OCI-LY3 (cell line): ENCODE data around the gene ARCN1.

ENCODE experiments used
- EZH2phosphoT487 ChIP-seq: fragments of 200-600 bp; shearing (Covaris generic); IDR thresholded peaks from 2 replicates; pipeline ENCODE4 v1.6.1; 2018; ENCODE audit warnings: antibody characterized with exemption, mixed run types, low read depth
- TF ChIP-seq, protein P1 (sequence below): fragments of 200-600, 300-600 bp; sonication (generic); IDR thresholded peaks from 2 replicates; pipeline ENCODE4 v1.5.1; 2014; ENCODE audit warnings: antibody characterized with exemption, low read length, low read depth

DNA sequence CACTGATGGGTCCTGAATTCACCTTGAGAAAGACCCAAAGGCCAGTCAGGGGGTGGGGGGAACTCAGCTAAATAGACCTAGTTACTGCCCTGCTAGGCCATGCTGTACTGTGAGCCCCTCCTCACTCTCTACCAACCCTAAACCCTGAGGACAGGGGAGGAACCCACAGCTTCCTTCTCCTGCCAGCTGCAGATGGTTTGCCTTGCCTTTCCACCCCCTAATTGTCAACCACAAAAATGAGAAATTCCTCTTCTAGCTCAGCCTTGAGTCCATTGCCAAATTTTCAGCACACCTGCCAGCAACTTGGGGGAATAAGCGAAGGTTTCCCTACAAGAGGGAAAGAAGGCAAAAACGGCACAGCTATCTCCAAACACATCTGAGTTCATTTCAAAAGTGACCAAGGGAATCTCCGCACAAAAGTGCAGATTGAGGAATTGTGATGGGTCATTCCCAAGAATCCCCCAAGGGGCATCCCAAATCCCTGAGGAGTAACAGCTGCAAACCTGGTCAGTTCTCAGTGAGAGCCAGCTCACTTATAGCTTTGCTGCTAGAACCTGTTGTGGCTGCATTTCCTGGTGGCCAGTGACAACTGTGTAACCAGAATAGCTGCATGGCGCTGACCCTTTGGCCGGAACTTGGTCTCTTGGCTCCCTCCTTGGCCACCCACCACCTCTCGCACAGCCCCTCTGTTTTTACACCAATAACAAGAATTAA, 47.3 kb upstream of the ARCN1 start:
- TF ChIP-seq, protein P1, sequence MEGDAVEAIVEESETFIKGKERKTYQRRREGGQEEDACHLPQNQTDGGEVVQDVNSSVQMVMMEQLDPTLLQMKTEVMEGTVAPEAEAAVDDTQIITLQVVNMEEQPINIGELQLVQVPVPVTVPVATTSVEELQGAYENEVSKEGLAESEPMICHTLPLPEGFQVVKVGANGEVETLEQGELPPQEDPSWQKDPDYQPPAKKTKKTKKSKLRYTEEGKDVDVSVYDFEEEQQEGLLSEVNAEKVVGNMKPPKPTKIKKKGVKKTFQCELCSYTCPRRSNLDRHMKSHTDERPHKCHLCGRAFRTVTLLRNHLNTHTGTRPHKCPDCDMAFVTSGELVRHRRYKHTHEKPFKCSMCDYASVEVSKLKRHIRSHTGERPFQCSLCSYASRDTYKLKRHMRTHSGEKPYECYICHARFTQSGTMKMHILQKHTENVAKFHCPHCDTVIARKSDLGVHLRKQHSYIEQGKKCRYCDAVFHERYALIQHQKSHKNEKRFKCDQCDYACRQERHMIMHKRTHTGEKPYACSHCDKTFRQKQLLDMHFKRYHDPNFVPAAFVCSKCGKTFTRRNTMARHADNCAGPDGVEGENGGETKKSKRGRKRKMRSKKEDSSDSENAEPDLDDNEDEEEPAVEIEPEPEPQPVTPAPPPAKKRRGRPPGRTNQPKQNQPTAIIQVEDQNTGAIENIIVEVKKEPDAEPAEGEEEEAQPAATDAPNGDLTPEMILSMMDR = no peak
- no peak for TF ChIP-seq EZH2phosphoT487
